HG02943 (cell line): ENCODE measurements around the gene UTS2B.

Experiments used
- ATAC-seq: cut with Tn5 transposase; IDR thresholded peaks from one replicate; pipeline ENCODE4 v1.9.1; 2021; ENCODE audit warnings: mild to moderate bottlenecking, low read depth, moderate library complexity; ENCODE audit not compliant: unreplicated experiment

UTS2B gene, protein sequence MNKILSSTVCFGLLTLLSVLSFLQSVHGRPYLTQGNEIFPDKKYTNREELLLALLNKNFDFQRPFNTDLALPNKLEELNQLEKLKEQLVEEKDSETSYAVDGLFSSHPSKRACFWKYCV

DNA sequence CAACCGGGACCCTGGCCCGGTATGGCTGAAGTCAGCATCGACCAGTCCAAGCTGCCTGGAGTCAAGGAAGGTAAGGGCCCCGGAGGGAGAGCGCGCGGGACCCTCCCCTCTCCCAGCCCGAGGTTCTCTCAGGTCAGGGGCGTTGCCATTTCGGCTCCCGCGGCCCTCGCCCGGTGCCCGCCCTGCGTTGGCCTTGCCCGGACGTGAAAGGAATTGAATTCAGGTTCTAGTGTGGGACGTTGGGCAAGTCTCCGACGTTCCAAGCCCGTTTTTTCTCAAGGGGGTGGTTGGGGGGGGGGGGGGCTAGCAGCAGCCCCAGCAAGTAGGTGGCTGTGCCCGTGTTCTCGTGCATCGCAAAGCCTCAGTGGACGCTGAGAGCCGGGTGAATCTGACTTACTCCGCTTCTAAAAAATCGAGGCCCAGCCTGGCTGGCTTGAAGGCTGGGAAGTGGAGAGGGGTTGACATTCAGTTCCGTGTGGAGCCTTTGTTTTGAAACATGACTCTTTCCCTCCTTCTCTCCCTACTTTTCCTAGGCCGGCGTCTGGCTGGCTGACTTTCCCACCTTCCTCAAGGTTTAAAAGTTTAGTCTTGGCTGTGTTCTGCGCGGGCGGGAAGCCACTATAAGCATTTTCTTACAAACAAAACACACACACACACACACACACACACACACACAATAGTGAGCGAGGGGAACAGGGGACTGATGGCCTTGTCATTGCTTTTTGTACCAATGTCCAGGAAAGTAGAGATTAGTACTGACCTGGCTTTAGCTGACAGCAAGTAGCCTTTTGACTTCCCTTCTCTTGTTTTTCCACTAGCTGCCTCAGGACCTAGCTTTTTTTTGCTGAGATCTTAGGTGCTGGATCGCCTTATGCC lies at the start of gene UTS2B:
Gene UTS2B, minus strand, starts transcription at position 873 of the 876 bp plus-strand sequence. CDS start 48,337 bp downstream, outside the sequence.
- peak; percentile 29 for ATAC-seq

GRCh38 chr3:191380001-191380400 lies 49.7 kb upstream of the UTS2B start:
- no peak for ATAC-seq

DNA sequence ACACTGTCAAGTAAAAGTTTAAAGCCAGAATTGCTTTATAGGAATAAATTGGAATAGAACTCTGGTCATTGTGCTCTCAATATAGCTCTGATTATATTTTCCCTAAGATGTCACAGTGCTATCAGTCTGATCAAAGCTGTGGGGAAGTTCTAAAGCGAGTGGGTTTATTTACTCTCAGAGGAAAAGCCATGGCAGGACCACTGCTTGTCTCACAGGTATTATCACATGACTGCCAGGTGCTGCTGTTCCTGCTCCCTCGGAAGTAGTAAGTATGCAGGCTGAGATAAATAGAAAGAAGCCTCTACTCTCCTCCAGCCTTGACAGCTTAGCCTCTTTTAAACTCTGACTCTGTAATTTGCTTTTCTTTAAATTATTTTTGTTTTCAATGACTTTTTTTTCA lies 49.1 kb upstream of the UTS2B start:
- ATAC-seq = no peak

- ATAC-seq = no peak
These were observed 48.0 kb upstream of the UTS2B start for GRCh38 chr3:191378142-191378812.

DNA sequence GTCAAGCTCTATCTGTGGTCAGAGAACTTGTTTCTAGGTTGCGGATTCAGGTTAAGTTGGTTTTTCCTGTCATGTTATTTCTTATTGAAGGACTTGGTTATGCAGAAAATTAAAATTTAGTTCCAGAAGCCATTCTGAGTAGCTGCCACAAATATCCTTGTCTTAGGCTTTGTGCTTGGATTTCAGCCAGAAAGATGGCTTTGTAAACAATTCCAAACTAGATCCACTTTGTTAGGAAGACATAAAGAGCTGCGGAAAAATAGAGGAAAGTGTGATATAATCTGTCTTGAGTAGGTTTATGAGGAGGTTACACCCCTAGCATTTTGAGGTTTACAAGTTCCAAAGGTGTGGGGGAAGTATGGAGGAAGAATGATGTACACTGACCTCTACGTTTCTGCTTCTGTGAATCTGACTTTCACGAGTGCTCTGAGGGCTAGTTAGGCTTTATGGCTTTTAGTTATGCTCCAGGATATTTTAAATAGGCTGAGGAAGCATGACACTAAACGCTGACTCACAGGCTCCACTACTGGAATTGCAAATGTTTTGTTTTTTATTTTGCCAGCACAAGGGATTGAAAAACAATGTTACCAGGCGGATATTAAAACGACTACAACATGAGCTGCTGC lies 46.3 kb upstream of the UTS2B start:
- no peak for ATAC-seq

DNA sequence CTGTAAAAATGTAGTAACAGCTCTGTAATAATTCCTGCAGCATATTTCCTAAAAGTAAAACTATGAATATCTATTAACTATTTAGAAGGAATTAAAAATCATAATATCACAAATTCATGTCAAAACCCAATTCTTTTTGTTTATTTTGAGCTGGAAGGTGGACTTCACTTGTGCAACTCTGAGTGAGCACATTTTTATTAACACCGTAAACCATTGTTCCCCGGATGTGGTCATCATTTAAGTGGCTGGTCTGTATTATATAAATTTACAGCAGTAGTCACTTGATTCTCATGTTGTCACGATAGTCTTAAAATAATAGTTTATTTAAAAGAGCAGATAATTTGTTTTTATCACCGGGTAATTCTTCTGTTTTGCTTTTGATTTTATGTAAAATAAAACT lies 43.0 kb upstream of the UTS2B start:
- no peak for ATAC-seq

DNA sequence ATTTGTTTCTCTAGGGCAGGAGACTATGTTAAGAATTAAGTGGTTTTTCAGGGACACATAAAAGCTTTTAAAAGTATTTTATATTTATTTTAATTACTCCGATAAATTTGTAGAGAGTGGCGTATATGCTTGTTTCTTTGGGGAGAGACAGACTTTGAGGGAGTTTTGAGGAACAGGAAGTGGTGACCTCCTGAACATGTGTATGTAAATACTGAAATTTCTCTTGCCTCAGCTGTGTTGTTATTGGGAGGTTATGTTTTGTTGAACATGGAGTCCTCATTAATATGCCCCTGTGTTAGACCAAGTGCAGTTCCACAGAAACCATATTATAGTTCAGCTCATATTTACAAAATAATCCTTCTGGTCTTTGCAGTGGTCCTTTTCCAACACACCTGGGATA lies 41.8 kb upstream of the UTS2B start:
- no peak for ATAC-seq

GRCh38 chr3:191369616-191370010 lies 39.3 kb upstream of the UTS2B start:
- ATAC-seq = no peak

- no peak for ATAC-seq
These were observed 38.7 kb upstream of the UTS2B start for GRCh38 chr3:191368755-191369615.

DNA sequence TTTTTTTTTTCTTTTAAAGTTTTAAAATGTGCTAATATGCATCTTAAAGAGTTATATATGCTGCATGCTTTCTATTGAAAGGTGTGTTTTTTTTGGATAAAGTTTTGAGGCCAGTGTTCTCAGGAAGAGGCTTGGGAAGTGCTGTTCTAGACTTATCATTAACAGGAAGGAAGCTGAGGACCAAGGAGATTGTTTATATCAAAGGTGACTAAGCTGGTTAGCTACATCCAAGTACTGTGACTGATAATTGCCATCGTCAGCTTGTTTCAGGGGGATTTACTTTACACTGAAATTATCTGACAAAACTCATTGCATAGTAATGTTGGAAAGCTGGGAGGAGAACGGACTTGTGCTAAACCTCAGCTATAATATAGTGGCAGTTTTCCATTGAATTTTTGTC lies 36.3 kb upstream of the UTS2B start:
- no peak for ATAC-seq

GRCh38 chr3:191363221-191363620 lies 32.9 kb upstream of the UTS2B start:
- no peak for ATAC-seq

- ATAC-seq = no peak
These were observed 32.3 kb upstream of the UTS2B start for GRCh38 chr3:191362524-191363090.

DNA sequence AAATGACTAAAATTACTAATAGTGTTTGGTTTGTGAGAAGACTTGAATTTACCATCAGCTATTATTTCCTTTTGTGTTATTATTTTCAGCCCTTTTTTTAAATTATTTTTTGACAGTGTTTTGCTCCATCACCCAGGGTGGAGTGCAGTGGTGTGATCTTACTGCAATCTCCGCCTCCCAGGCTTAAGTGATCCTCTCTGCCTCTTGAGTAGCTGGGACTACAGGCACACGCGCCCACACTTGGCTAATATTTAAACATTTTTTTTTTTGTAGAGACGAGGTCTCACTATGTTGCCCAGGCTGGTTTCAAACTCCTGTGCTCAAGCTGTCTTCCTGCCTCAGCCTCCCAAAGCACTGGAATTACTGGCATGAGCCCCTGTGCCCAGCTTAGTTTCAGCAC lies 31.7 kb upstream of the UTS2B start:
- no peak for ATAC-seq

GRCh38 chr3:191361456-191361855 lies 31.1 kb upstream of the UTS2B start:
- ATAC-seq = no peak

- no peak for ATAC-seq
These were observed 30.3 kb upstream of the UTS2B start for GRCh38 chr3:191360620-191361019.

DNA sequence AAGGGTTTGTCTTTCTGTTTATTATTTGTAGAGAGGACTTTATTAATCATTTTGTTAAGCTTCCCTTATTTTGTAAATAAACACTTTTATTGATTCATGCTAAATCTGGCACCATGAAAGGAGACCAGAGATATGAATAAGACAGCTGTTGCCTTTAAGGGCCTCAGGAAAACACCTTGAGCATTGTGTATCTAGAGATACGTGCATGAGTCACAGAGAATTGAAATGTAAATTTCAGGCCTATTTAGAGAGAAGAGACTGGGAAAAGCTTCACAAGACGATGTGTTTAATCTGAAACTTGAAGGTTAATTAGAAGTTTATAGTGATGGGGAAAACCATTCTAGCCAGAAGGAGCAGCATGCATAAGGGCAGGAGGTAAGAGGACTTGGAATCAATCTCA lies 28.6 kb upstream of the UTS2B start:
- no peak for ATAC-seq

DNA sequence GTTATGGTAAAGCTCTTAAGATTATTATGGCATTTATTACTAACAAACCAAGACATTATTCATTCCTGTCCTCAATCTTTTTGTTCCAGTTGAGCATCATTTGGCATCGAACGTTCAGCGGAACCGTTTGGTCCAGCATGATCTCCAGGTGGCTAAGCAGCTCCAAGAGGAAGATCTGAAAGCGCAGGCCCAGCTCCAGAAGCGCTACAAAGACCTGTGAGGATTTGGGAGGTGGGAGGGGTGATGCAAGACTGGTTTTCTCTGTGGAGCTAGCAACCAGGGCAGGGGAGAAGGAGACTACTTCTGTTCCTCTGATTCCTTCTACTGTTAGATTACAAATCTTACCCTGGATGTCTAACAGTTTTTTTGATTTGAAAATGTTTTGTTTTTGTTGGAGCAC lies 27.6 kb upstream of the UTS2B start:
- no peak for ATAC-seq

DNA sequence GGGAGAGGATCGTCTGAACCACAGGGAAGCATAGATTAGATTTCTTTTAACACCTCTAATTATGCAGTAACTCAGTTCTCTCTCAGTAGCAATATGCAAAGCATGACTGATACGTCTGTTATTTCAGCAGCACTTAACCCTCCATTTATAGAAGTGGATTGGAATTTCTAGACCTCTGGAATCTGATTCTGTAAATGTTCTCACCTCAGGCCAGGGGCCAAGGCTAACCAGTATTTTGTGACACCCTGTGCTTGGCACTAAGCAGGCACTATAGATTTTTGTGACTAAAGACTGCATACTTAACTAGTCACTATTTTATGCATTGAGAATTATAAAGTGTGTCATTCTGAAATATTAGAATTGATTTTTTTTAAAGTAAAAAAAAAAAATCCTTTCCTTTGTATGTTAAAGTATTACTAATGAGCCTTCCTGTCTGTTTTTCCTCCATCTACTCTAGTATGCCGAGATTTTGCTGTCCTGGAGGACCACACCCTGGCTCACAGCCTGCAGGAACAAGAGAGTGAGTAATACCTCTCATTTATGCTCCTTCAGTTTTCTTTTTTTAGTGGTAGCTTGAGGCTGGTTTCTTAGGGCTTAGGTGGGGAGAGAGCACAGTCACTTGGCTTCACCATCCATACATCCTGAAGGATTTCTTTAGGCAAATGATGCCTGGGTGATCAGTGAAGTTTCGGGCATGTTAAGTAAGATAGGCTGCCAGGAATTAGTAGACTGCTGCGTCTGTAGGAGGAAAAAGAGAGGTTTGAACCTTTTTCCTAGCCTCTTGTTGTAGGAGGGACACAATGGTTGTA lies 26.5 kb upstream of the UTS2B start:
- no peak for ATAC-seq

DNA sequence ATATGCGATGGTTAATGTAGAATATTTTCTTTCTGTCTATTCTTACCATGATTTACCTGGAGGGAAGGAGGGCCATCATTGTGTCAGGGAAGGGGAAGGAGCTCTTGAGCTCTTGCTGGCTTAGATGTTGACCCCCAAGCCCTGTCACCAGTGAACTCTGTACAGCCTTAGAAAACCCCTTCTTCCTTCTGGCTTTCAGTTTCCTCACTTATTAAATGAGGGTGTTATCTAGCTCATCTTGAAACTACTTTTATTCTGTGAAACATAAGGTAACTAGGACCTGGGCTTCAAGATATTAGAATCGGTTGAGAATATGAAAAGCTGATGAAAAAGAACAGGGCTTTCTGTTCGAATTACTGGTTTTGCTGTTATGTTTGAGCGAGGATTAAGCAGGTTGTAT lies 25.1 kb upstream of the UTS2B start:
- peak; percentile 66 for ATAC-seq
